GM21529 (cell line): Measurements from ENCODE around the gene PRXL2B.

Source experiments
- ATAC-seq: cut with Tn5 transposase; IDR thresholded peaks from one replicate; pipeline ENCODE4 v1.9.1; 2021; ENCODE audit not compliant: unreplicated experiment

Gene PRXL2B

GRCh38 chr1:2596530-2597333, 10.2 kb downstream of the PRXL2B start:
- no peak for ATAC-seq

GRCh38 chr1:2597441-2598328, 11.1 kb downstream of the PRXL2B start:
- no peak for ATAC-seq

- ATAC-seq: no peak
Measured at GRCh38 chr1:2598329-2598931, 11.9 kb downstream of the PRXL2B start.

- ATAC-seq: no peak
Measured at GRCh38 chr1:2601721-2602303, 15.2 kb downstream of the PRXL2B start.

GRCh38 chr1:2602311-2602835, 15.8 kb downstream of the PRXL2B start:
- no peak for ATAC-seq

GRCh38 chr1:2602866-2603520, 16.4 kb downstream of the PRXL2B start:
- ATAC-seq: no peak

- ATAC-seq: no peak
Measured at GRCh38 chr1:2603521-2604155, 17.1 kb downstream of the PRXL2B start.

GRCh38 chr1:2604156-2604843, 17.7 kb downstream of the PRXL2B start:
- no peak for ATAC-seq

GRCh38 chr1:2604844-2605508, 18.4 kb downstream of the PRXL2B start:
- no peak for ATAC-seq

GRCh38 chr1:2605509-2606395, 19.2 kb downstream of the PRXL2B start:
- no peak for ATAC-seq

- ATAC-seq: no peak
Measured at GRCh38 chr1:2606396-2606880, 19.9 kb downstream of the PRXL2B start.

GRCh38 chr1:2606881-2607621, 20.5 kb downstream of the PRXL2B start:
- no peak for ATAC-seq

- ATAC-seq: no peak
Measured at GRCh38 chr1:2607641-2608091, 21.1 kb downstream of the PRXL2B start.

- ATAC-seq: no peak
Measured at GRCh38 chr1:2609319-2610035, 22.9 kb downstream of the PRXL2B start.

- ATAC-seq: no peak
Measured at GRCh38 chr1:2610036-2610959, 23.7 kb downstream of the PRXL2B start.
